Natural killer cell treated with Interleukin-12 subunit alpha and Interleukin-12 subunit beta and Interleukin-15 and Interleukin-18, amount 100 ng/mL, for 72 hours (primary cell): ENCODE data around the gene SMIM24. TPM values are rescaled to one million over a fixed set of nuclear protein-coding genes. Genes with fewer than 3 reads are reported as not detected.
"Not testable (repeated sequence)": the region's sequence is repeated elsewhere in the genome, so short reads cannot be mapped to it uniquely, and the experiment has no call there.

Source experiments
- ATAC-seq, 2 donors: fragments of 150-1000 bp; cut with Tn5 transposase in 1 of 2; sonication (Bioruptor Pico), chemical (Tn5 transposase) in 1 of 2; 2 replicates each; pipeline ENCODE4 v1.10.0; 2021
- DNase-seq: peaks from one replicate; pipeline ENCODE4 v3.0.0; 2022; ENCODE audit warnings: low spot score
- H3K27ac Mint-ChIP-seq, 2 donors: 1 replicate in 1 of 2; 2 replicates in 1 of 2; pipeline ENCODE4 v1.8.0; 2022; ENCODE audit warnings: mixed read lengths in 2 of 2, mild to moderate bottlenecking in 1 of 2, moderate library complexity in 1 of 2
- H3K27me3 Mint-ChIP-seq, 2 donors: 1 replicate in 1 of 2; 2 replicates in 1 of 2; pipeline ENCODE4 v1.8.0; 2022; ENCODE audit warnings: mixed read lengths in 2 of 2
- H3K36me3 Mint-ChIP-seq: one replicate; pipeline ENCODE4 v1.8.0; 2022; ENCODE audit warnings: mixed read lengths
- H3K4me1 Mint-ChIP-seq, 2 donors: 1 replicate in 1 of 2; 2 replicates in 1 of 2; pipeline ENCODE4 v1.8.0; 2022; ENCODE audit warnings: low read depth in 2 of 2, mixed read lengths in 2 of 2, mild to moderate bottlenecking in 1 of 2
- H3K4me3 Mint-ChIP-seq: one replicate; pipeline ENCODE4 v1.8.0; 2022; ENCODE audit warnings: mixed read lengths
- H3K9me3 Mint-ChIP-seq: 2 replicates; pipeline ENCODE4 v1.8.0; 2022; ENCODE audit warnings: mixed read lengths
- total RNA-seq, 2 donors: library from RNA; stranded (reverse); gene quantifications; one replicate each; pipeline ENCODE4 v1.2.3, GENCODE V29; 2022

The SMIM24 gene
- total RNA-seq: under 1 TPM in 1 of 2 donors, not detected in 1; 0.62 TPM

GRCh38 chr19:3480383-3481091, at the start of gene SMIM24:
Gene SMIM24 (minus strand): TSS chr19:3480525. CDS start chr19:3480463, 62 bp downstream.
- H3K36me3 Mint-ChIP-seq: no peaks in the 10 kb centered on the region
- ATAC-seq (no peak), DNase-seq (no peak)
- no peaks in the 10 kb centered on the region for H3K27me3 Mint-ChIP-seq
- peaks cover 17 to 22% of the 10 kb centered on the region in 2 donors for H3K4me1 Mint-ChIP-seq
- no peak within 1 kb of the TSS for H3K27ac Mint-ChIP-seq
- H3K4me3 Mint-ChIP-seq: peak within 1 kb of the TSS; percentile 66
- H3K9me3 Mint-ChIP-seq: no peaks in the 10 kb centered on the region

GRCh38 chr19:3529299-3529698, 49.0 kb upstream of the SMIM24 start:
- H3K9me3 Mint-ChIP-seq, DNase-seq, H3K27ac Mint-ChIP-seq, H3K4me3 Mint-ChIP-seq, H3K27me3 Mint-ChIP-seq, H3K4me1 Mint-ChIP-seq, H3K36me3 Mint-ChIP-seq, ATAC-seq: not testable (repeated sequence)

- no peak for ATAC-seq
- H3K27ac Mint-ChIP-seq: no peak overlapping the region
- no peaks in the 10 kb centered on the region for H3K27me3 Mint-ChIP-seq
- H3K9me3 Mint-ChIP-seq: no peaks in the 10 kb centered on the region
- H3K4me3 Mint-ChIP-seq: no peak overlapping the region
- DNase-seq: no peak
- peaks cover 0 to 6% of the 10 kb centered on the region in 2 donors for H3K4me1 Mint-ChIP-seq
- no peaks in the 10 kb centered on the region for H3K36me3 Mint-ChIP-seq
Measured at GRCh38 chr19:3528539-3529211, 48.4 kb upstream of the SMIM24 start.

GRCh38 chr19:3528080-3528479, 47.8 kb upstream of the SMIM24 start:
- H3K27ac Mint-ChIP-seq: no peak overlapping the region
- ATAC-seq (no peak), DNase-seq (no peak)
- H3K4me3 Mint-ChIP-seq: no peak overlapping the region
- H3K27me3 Mint-ChIP-seq: no peaks in the 10 kb centered on the region
- no peaks in the 10 kb centered on the region for H3K36me3 Mint-ChIP-seq
- H3K4me1 Mint-ChIP-seq: peaks cover 0 to 6% of the 10 kb centered on the region in 2 donors
- H3K9me3 Mint-ChIP-seq: no peaks in the 10 kb centered on the region

DNA sequence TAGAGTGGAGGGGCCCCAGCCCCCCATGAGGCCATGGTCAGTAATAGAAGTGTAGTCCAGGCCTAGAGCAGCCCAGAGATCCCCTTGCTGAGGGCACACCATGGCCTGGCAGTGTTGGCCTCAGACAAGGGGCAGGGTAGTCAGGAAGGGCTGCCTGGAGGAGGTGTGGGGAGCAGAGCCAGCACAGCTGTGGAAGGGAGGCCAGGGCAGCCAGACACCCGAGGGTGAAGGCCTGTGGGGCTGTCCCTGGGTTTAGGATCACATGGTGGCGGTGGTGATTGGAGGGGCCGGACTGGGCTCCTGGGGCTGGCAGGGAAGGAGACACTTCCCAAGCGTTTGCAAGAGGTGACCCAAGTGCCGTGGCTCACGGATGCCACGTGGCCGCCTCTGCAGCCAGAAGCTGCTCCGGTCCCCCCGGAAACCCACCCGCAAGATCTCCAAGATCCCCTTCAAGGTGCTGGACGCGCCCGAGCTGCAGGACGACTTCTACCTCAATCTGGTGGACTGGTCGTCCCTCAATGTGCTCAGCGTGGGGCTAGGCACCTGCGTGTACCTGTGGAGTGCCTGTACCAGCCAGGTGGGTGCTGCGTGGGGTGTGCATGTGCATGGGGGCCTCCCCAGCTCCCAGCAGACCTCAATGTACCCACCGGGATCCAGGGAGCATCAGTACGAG, 47.0 kb upstream of the SMIM24 start:
- no peaks in the 10 kb centered on the region for H3K9me3 Mint-ChIP-seq
- ATAC-seq (no peak), DNase-seq (no peak)
- no peaks in the 10 kb centered on the region for H3K36me3 Mint-ChIP-seq
- H3K4me3 Mint-ChIP-seq: no peak overlapping the region
- peaks cover 0 to 6% of the 10 kb centered on the region in 2 donors for H3K4me1 Mint-ChIP-seq
- no peak overlapping the region for H3K27ac Mint-ChIP-seq
- H3K27me3 Mint-ChIP-seq: no peaks in the 10 kb centered on the region

GRCh38 chr19:3526507-3527237, 46.3 kb upstream of the SMIM24 start:
- Mint-ChIP-seq H3K4me3 (no peak overlapping the region), H3K4me1 (peaks cover 0 to 9% of the 10 kb centered on the region in 2 donors), H3K36me3 (no peaks in the 10 kb centered on the region), H3K27ac (no peak overlapping the region), H3K27me3 (no peaks in the 10 kb centered on the region), H3K9me3 (no peaks in the 10 kb centered on the region)
- DNase-seq (no peak), ATAC-seq (no peak)

- Mint-ChIP-seq H3K27ac (no peak overlapping the region), H3K27me3 (no peaks in the 10 kb centered on the region), H3K36me3 (no peaks in the 10 kb centered on the region), H3K4me1 (peaks cover 6 to 15% of the 10 kb centered on the region in 2 donors), H3K9me3 (no peaks in the 10 kb centered on the region), H3K4me3 (no peak overlapping the region)
- DNase-seq: no peak
- no peak for ATAC-seq
Measured at GRCh38 chr19:3524904-3525451, 44.7 kb upstream of the SMIM24 start.

- Mint-ChIP-seq H3K9me3 (no peaks in the 10 kb centered on the region), H3K36me3 (no peaks in the 10 kb centered on the region), H3K27ac (no peak overlapping the region), H3K4me1 (peaks cover 6 to 15% of the 10 kb centered on the region in 2 donors), H3K27me3 (no peaks in the 10 kb centered on the region), H3K4me3 (no peak overlapping the region)
- no peak for DNase-seq
- no peak for ATAC-seq
Measured at GRCh38 chr19:3524078-3524842, 43.9 kb upstream of the SMIM24 start.

DNA sequence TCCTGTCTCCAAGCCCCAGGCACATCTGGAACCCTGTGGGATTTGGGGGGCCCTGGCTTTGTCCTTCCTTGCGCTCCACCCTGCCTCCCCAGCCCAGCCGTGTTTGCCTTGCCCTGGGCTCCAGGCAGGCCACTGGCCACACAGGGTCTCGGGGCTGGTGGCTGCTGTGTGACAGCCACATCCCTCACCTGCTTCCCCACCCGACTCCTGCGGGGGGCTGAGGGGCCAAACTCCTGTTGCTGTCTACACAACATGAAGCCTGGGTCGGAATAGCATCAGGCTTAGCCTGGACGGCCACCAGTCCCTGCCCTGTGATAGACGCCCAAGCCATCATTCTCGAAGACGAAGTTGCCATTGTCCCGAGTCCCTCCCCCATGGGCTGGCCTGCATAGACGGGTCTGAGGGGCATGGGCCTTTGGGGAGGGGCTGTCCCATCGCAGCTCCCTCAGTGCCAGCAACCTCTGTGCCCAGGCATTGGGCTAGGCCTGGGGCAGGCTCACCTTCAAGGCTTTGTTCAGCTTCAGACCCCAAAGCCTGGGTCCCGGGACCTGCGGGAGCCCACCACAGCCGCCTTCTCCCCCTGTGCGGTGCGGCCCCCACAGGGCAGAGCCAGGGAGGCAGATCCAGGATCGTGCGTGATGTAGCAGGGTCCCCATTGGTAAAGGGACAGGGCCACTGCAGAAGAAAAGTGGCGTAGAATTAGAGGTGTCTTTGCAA, 43.2 kb upstream of the SMIM24 start:
- no peak for DNase-seq
- Mint-ChIP-seq H3K27ac (no peak overlapping the region), H3K9me3 (no peaks in the 10 kb centered on the region), H3K27me3 (no peaks in the 10 kb centered on the region), H3K4me1 (peaks cover 6 to 15% of the 10 kb centered on the region in 2 donors), H3K36me3 (no peaks in the 10 kb centered on the region), H3K4me3 (no peak overlapping the region)
- no peak for ATAC-seq

DNA sequence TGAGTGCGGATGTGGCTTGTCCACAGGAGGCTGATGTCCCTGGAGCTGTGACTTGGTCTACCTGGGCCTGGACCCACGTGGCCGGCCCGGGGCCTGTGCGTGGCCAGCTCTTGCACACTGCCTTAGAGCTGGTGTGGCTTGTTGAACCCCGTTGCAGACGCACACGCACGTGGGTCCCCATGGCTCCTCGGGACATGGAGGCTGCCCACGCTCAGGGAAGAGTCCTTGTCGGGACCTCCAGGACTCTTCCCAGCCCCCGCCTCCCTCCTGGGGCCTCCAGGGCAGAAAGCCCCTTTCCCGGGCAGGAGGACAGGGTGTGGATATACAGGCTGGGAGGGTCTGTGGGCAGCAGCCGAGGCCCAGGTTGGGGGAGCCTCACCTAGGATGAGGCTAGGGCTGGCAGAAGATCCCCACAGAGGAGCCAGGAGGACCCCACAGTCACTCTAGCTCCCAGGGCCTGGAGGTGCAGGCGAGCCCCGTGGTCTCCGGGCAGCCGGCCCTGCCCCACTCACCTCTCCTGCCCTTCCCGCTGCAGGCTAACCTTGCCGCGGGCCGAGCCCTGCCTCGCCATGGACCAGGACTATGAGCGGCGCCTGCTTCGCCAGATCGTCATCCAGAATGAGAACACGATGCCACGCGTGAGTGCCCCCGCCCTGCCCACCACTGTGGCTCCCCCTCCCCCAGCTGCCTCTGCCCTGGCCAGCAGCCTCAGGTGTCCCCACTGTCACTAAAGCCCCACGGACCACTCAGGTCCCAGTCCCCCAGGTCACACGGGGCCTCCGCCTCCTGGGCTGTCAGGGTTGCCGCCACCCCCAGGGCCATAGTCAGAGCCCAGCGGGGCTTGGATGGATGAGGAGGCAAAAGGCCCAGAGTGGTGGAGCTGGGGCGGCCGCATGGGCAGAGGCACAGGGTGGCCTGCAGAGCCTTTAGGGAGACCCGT, 42.4 kb upstream of the SMIM24 start:
- H3K9me3 Mint-ChIP-seq: no peaks in the 10 kb centered on the region
- H3K27ac Mint-ChIP-seq: peak overlapping the region in 1 of 2 donors; percentile 68
- DNase-seq (peak; percentile 58), ATAC-seq (no peak)
- peaks cover 6 to 15% of the 10 kb centered on the region in 2 donors for H3K4me1 Mint-ChIP-seq
- no peak overlapping the region for H3K4me3 Mint-ChIP-seq
- H3K36me3 Mint-ChIP-seq: no peaks in the 10 kb centered on the region
- H3K27me3 Mint-ChIP-seq: no peaks in the 10 kb centered on the region

- ATAC-seq (no peak), DNase-seq (no peak)
- H3K27me3 Mint-ChIP-seq: no peaks in the 10 kb centered on the region
- H3K9me3 Mint-ChIP-seq: no peaks in the 10 kb centered on the region
- no peaks in the 10 kb centered on the region for H3K36me3 Mint-ChIP-seq
- H3K4me1 Mint-ChIP-seq: peaks cover 6 to 17% of the 10 kb centered on the region in 2 donors
- H3K4me3 Mint-ChIP-seq: peak overlapping the region; percentile 12
- H3K27ac Mint-ChIP-seq: no peak overlapping the region
Measured at GRCh38 chr19:3521104-3521445, 40.8 kb upstream of the SMIM24 start.
